HepG2 (cell line): ENCODE measurements around the gene KXD1. TPM values are rescaled to one million over a fixed set of nuclear protein-coding genes. Genes with fewer than 3 reads are reported as not detected.
A peak's percentile ranks its signal among the peaks of the same experiment; 100 is the strongest.

Experiments
- FIP1L1 ChIP-seq: fragments of 200-400 bp; formaldehyde crosslinking; IDR thresholded peaks from 2 replicates; pipeline ENCODE4 v1.6.1; 2018; ENCODE audit warnings: low read depth, mild to moderate bottlenecking, low read length, moderate library complexity, borderline replicate concordance; ENCODE audit not compliant: insufficient read depth
- FOXP1 ChIP-seq, 2 experiments: fragments of 450-650 bp in 1 of 2; IDR thresholded peaks; 2 replicates each; pipeline ENCODE4 v1.6.1; 2017 to 2018; ENCODE audit warnings: antibody characterized with exemption in 1 of 2
- HMG20A ChIP-seq: IDR thresholded peaks from 2 replicates; pipeline ENCODE4 v1.6.1; 2016; ENCODE audit warnings: borderline replicate concordance
- RFXAP ChIP-seq: sonication (generic); formaldehyde crosslinking; IDR thresholded peaks from 2 replicates; pipeline ENCODE4 v1.4.0; 2020; ENCODE audit warnings: missing genetic modification reagents, borderline replicate concordance
- RXRB ChIP-seq: IDR thresholded peaks from 2 replicates; pipeline ENCODE4 v1.6.1; 2016; ENCODE audit warnings: borderline replicate concordance, missing genetic modification reagents, missing compliant biosample characterization
- SKI ChIP-seq: fragments of 450-650 bp; IDR thresholded peaks from one replicate; pipeline ENCODE4 v1.6.1; 2018; ENCODE audit warnings: mild to moderate bottlenecking; ENCODE audit not compliant: partially characterized antibody
- SNAI1 ChIP-seq: sonication (generic); formaldehyde crosslinking; IDR thresholded peaks from 2 replicates; pipeline ENCODE4 v1.5.0; 2020; ENCODE audit warnings: mild to moderate bottlenecking, missing genetic modification reagents, borderline replicate concordance
- TCF12 ChIP-seq, 2 experiments: fragments of 450-650 bp in 1 of 2; sonication (generic) in 1 of 2; formaldehyde crosslinking in 1 of 2; IDR thresholded peaks; 2 replicates each; pipeline versions ENCODE4 v1.6.1 to v1.8.0; 2017 to 2022; ENCODE audit warnings: antibody characterized with exemption in 1 of 2, mild to moderate bottlenecking in 1 of 2, missing genetic modification reagents in 1 of 2, moderate library complexity in 1 of 2
- ZBTB43 ChIP-seq: sonication (generic); formaldehyde crosslinking; conservative IDR thresholded peaks from 2 replicates; pipeline ENCODE4 v1.4.0; 2020; ENCODE audit warnings: missing genetic modification reagents
- ZNF446 ChIP-seq: sonication (generic); formaldehyde crosslinking; IDR thresholded peaks from 2 replicates; pipeline ENCODE4 v1.5.0; 2020; ENCODE audit warnings: mild to moderate bottlenecking, missing genetic modification reagents
- ZNF598 ChIP-seq: sonication (generic); formaldehyde crosslinking; IDR thresholded peaks from 2 replicates; pipeline ENCODE4 v1.5.1; 2020; ENCODE audit warnings: mild to moderate bottlenecking, missing genetic modification reagents, borderline replicate concordance
- ZNF780A ChIP-seq: sonication (generic); formaldehyde crosslinking; IDR thresholded peaks from 2 replicates; pipeline ENCODE4 v1.8.0; 2022; ENCODE audit warnings: mild to moderate bottlenecking, missing genetic modification reagents, moderate library complexity
- ZNF790 ChIP-seq: sonication (generic); formaldehyde crosslinking; IDR thresholded peaks from 2 replicates; pipeline ENCODE4 v1.8.0; 2022; ENCODE audit warnings: missing genetic modification reagents, mild to moderate bottlenecking, borderline replicate concordance
- ZSCAN20 ChIP-seq: sonication (generic); formaldehyde crosslinking; IDR thresholded peaks from 2 replicates; pipeline ENCODE4 v1.4.0; 2020; ENCODE audit warnings: missing genetic modification reagents, mild to moderate bottlenecking, borderline replicate concordance
- polyA plus RNA-seq, 8 experiments: library from polyadenylated mRNA; depleted of rRNA in 3 of 8; stranded (reverse) in 7 of 8; unstranded in 1 of 8; fragments of >200 nt; fragmentation: Illumina TruSeq in 4 of 8; extraction: Trizol in 4 of 8; gene quantifications; 2 replicates each; pipeline versions ENCODE4 v1.2.1 to v1.2.3, GENCODE V29; 2011 to 2016; ENCODE audit warnings: low read depth in 4 of 8, missing spikeins in 1 of 8, mixed read lengths in 1 of 8; ENCODE audit not compliant: insufficient read depth in 1 of 8
- total RNA-seq, 5 experiments: library from RNA; depleted of rRNA; stranded (reverse); fragments of >200 nt; fragmentation: Illumina TruSeq; extraction: Trizol; gene quantifications; 2 replicates each; pipeline ENCODE4 v1.2.3, GENCODE V29; 2016; ENCODE audit warnings: low read depth in 1 of 5
- TF ChIP-seq, protein P1 (sequence below): sonication (generic); formaldehyde crosslinking; IDR thresholded peaks from 2 replicates; pipeline ENCODE4 v1.4.0; 2020; ENCODE audit warnings: mild to moderate bottlenecking, missing genetic modification reagents
- TF ChIP-seq, protein P2 (sequence below): sonication (generic); formaldehyde crosslinking; IDR thresholded peaks from 2 replicates; pipeline ENCODE4 v1.4.0; 2020; ENCODE audit warnings: missing genetic modification reagents
- TF ChIP-seq, protein P3 (sequence below): sonication (generic); formaldehyde crosslinking; IDR thresholded peaks from 2 replicates; pipeline ENCODE4 v1.5.1; 2020; ENCODE audit warnings: missing genetic modification reagents, mild to moderate bottlenecking, borderline replicate concordance
- TF ChIP-seq, protein P4 (sequence below), 2 experiments: IDR thresholded peaks; 2 replicates each; pipeline ENCODE4 v1.6.1; 2011 to 2012; ENCODE audit warnings: low read length in 2 of 2, borderline replicate concordance in 1 of 2, low read depth in 1 of 2, mild to moderate bottlenecking in 1 of 2, moderate library complexity in 1 of 2

KXD1 gene
- total and polyA plus RNA-seq, 2 of the 13 experiments (the other 11 are each of a cell fraction or from before 2014, with no cell fraction given): 44.6 to 143 TPM

DNA sequence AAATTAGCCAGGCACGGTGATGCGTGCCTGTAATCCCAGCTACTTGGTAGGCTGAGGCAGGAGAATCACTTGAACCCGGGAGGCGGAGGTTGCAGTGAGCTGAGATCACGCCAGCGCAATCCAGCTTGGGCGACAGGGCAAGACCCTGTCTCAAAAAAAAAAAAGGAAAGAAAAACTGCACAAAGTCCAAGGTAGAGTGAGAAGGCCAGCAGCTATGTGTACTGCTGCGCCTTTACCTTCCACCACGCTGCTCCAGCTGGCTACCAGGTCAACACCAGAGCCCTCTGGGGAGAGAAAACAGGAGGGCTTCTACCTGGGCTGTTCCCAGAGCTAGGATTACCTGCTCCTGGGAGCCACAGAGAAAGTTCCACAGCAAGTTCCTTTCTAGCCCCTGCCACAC is 39.0 kb upstream of the KXD1 start (continued):
- TF ChIP-seq, protein P1, sequence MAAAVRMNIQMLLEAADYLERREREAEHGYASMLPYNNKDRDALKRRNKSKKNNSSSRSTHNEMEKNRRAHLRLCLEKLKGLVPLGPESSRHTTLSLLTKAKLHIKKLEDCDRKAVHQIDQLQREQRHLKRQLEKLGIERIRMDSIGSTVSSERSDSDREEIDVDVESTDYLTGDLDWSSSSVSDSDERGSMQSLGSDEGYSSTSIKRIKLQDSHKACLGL (CRISPR knock-in tag): no peak
- no peak for TF ChIP-seq FIP1L1
- TF ChIP-seq, protein P2, sequence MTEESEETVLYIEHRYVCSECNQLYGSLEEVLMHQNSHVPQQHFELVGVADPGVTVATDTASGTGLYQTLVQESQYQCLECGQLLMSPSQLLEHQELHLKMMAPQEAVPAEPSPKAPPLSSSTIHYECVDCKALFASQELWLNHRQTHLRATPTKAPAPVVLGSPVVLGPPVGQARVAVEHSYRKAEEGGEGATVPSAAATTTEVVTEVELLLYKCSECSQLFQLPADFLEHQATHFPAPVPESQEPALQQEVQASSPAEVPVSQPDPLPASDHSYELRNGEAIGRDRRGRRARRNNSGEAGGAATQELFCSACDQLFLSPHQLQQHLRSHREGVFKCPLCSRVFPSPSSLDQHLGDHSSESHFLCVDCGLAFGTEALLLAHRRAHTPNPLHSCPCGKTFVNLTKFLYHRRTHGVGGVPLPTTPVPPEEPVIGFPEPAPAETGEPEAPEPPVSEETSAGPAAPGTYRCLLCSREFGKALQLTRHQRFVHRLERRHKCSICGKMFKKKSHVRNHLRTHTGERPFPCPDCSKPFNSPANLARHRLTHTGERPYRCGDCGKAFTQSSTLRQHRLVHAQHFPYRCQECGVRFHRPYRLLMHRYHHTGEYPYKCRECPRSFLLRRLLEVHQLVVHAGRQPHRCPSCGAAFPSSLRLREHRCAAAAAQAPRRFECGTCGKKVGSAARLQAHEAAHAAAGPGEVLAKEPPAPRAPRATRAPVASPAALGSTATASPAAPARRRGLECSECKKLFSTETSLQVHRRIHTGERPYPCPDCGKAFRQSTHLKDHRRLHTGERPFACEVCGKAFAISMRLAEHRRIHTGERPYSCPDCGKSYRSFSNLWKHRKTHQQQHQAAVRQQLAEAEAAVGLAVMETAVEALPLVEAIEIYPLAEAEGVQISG (CRISPR knock-in tag): peak; percentile 61
- TF ChIP-seq ZSCAN20 (CRISPR knock-in tag): no peak
- TF ChIP-seq SKI: no peak
- TF ChIP-seq ZNF790: no peak
- TF ChIP-seq ZNF598: no peak
- no peak for TF ChIP-seq TCF12 (IDR thresholded peaks at IDR 0.05)
- 0 out of 2 replicates have a peak, but pooled peaks have one; percentile 28 for TF ChIP-seq TCF12 (CRISPR knock-in tag; IDR thresholded peaks at IDR 0.05)
- TF ChIP-seq SNAI1: no peak
- peak; percentile 70 for TF ChIP-seq ZBTB43 (CRISPR knock-in tag)
- TF ChIP-seq, protein P3, sequence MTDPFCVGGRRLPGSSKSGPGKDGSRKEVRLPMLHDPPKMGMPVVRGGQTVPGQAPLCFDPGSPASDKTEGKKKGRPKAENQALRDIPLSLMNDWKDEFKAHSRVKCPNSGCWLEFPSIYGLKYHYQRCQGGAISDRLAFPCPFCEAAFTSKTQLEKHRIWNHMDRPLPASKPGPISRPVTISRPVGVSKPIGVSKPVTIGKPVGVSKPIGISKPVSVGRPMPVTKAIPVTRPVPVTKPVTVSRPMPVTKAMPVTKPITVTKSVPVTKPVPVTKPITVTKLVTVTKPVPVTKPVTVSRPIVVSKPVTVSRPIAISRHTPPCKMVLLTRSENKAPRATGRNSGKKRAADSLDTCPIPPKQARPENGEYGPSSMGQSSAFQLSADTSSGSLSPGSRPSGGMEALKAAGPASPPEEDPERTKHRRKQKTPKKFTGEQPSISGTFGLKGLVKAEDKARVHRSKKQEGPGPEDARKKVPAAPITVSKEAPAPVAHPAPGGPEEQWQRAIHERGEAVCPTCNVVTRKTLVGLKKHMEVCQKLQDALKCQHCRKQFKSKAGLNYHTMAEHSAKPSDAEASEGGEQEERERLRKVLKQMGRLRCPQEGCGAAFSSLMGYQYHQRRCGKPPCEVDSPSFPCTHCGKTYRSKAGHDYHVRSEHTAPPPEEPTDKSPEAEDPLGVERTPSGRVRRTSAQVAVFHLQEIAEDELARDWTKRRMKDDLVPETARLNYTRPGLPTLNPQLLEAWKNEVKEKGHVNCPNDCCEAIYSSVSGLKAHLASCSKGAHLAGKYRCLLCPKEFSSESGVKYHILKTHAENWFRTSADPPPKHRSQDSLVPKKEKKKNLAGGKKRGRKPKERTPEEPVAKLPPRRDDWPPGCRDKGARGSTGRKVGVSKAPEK (CRISPR knock-in tag): no peak
- no peak for TF ChIP-seq ZNF780A
- peak; percentile 60; the same call in 1 of the 2 replicates for TF ChIP-seq RFXAP
- TF ChIP-seq, protein P4, sequence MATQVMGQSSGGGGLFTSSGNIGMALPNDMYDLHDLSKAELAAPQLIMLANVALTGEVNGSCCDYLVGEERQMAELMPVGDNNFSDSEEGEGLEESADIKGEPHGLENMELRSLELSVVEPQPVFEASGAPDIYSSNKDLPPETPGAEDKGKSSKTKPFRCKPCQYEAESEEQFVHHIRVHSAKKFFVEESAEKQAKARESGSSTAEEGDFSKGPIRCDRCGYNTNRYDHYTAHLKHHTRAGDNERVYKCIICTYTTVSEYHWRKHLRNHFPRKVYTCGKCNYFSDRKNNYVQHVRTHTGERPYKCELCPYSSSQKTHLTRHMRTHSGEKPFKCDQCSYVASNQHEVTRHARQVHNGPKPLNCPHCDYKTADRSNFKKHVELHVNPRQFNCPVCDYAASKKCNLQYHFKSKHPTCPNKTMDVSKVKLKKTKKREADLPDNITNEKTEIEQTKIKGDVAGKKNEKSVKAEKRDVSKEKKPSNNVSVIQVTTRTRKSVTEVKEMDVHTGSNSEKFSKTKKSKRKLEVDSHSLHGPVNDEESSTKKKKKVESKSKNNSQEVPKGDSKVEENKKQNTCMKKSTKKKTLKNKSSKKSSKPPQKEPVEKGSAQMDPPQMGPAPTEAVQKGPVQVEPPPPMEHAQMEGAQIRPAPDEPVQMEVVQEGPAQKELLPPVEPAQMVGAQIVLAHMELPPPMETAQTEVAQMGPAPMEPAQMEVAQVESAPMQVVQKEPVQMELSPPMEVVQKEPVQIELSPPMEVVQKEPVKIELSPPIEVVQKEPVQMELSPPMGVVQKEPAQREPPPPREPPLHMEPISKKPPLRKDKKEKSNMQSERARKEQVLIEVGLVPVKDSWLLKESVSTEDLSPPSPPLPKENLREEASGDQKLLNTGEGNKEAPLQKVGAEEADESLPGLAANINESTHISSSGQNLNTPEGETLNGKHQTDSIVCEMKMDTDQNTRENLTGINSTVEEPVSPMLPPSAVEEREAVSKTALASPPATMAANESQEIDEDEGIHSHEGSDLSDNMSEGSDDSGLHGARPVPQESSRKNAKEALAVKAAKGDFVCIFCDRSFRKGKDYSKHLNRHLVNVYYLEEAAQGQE (IDR thresholded peaks at IDR 0.05; ENCODE audit: borderline replicate concordance in 1 of 2, low read depth in 1 of 2, low read length in 2 of 2): peak in 1 of 2 experiments; percentile 32; a peak in 1 of 4 replicates
- TF ChIP-seq HMG20A (CRISPR knock-in tag): peak; percentile 16; the same call in 1 of the 2 replicates
- no peak for TF ChIP-seq FOXP1 (IDR thresholded peaks at IDR 0.05)
- peak; percentile 64 for TF ChIP-seq FOXP1 (CRISPR knock-in tag; IDR thresholded peaks at IDR 0.05)
- TF ChIP-seq RXRB (CRISPR knock-in tag): peak; percentile 74
- TF ChIP-seq ZNF446 (CRISPR knock-in tag): no peak
